ENCODE results near the gene BRICD5.
A peak's percentile ranks its signal among the peaks of the same experiment; 100 is the strongest.

- TF ChIP-seq, protein P1, sequence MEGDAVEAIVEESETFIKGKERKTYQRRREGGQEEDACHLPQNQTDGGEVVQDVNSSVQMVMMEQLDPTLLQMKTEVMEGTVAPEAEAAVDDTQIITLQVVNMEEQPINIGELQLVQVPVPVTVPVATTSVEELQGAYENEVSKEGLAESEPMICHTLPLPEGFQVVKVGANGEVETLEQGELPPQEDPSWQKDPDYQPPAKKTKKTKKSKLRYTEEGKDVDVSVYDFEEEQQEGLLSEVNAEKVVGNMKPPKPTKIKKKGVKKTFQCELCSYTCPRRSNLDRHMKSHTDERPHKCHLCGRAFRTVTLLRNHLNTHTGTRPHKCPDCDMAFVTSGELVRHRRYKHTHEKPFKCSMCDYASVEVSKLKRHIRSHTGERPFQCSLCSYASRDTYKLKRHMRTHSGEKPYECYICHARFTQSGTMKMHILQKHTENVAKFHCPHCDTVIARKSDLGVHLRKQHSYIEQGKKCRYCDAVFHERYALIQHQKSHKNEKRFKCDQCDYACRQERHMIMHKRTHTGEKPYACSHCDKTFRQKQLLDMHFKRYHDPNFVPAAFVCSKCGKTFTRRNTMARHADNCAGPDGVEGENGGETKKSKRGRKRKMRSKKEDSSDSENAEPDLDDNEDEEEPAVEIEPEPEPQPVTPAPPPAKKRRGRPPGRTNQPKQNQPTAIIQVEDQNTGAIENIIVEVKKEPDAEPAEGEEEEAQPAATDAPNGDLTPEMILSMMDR (conservative IDR thresholded peaks at IDR 0.05; ENCODE audit: low read depth, low read length): peak; percentile 49; the same call in 1 of the 2 replicates
- TF ChIP-seq EZH2phosphoT487 (IDR thresholded peaks at IDR 0.05; ENCODE audit: borderline replicate concordance, low read length): no peak
Measured at GRCh38 chr16:2251296-2252111, 40.8 kb upstream of the BRICD5 start, which contains the start of gene ECI1.
